Spleen (tissue), 11 donors: ENCODE results near the gene MCF2L. TPM values are rescaled to one million over a fixed set of nuclear protein-coding genes. Genes with fewer than 3 reads are reported as not detected.

ENCODE experiments used
- DNase-seq: peaks from one replicate; pipeline ENCODE4 v3.0.0-alpha.2; 2020
- H3K27ac ChIP-seq, 8 donors: fragments of 200-600 bp; sonication (generic) in 7 of 8; 1 replicate in 4 of 8; 2 replicates in 4 of 8; pipeline versions ENCODE4 v1.5.0 to v1.8.0; 2016 to 2021; ENCODE audit warnings: inconsistent platforms in 4 of 8, mild to moderate bottlenecking in 4 of 8, moderate library complexity in 1 of 8
- H3K27me3 ChIP-seq, 7 donors: fragments of 200-600 bp; sonication (generic) in 6 of 7; replicated peaks in 1 of 7; 1 replicate in 4 of 7; 2 replicates in 3 of 7; pipeline versions ENCODE4 v1.5.0 to v1.8.0; 2016 to 2021; ENCODE audit warnings: inconsistent platforms in 3 of 7, mild to moderate bottlenecking in 1 of 7
- H3K36me3 ChIP-seq, 6 donors: fragments of 200-600 bp; sonication (generic) in 5 of 6; 1 replicate in 4 of 6; 2 replicates in 2 of 6; pipeline versions ENCODE4 v1.5.0 to v1.8.0; 2016 to 2021; ENCODE audit warnings: inconsistent platforms in 2 of 6
- H3K4me1 ChIP-seq, 6 donors: fragments of 200-600 bp; sonication (generic) in 5 of 6; 1 replicate in 3 of 6; 2 replicates in 3 of 6; pipeline versions ENCODE4 v1.5.0 to v1.8.0; 2016 to 2021; ENCODE audit warnings: inconsistent platforms in 3 of 6
- H3K4me3 ChIP-seq, 8 donors: fragments of 200-600 bp; sonication (generic) in 7 of 8; 1 replicate in 4 of 8; 2 replicates in 4 of 8; pipeline versions ENCODE4 v1.5.0 to v1.8.0; 2016 to 2021; ENCODE audit warnings: inconsistent platforms in 4 of 8, mild to moderate bottlenecking in 4 of 8, moderate library complexity in 2 of 8
- H3K9me3 ChIP-seq, 8 donors: fragments of 200-600 bp; sonication (generic) in 7 of 8; 1 replicate in 4 of 8; 2 replicates in 4 of 8; pipeline versions ENCODE4 v1.5.0 to v1.8.0; 2016 to 2021; ENCODE audit warnings: inconsistent platforms in 4 of 8
- CTCF ChIP-seq, 11 experiments: fragments of 200-600 bp in 7 of 11; fragments of 450-650 bp in 4 of 11; sonication (generic) in 4 of 11; IDR thresholded peaks in 8 of 11; conservative IDR thresholded peaks in 3 of 11; 1 replicate in 7 of 11; 2 replicates in 4 of 11; pipeline versions ENCODE4 v1.4.0 to v1.8.0; 2016 to 2021; ENCODE audit warnings: antibody characterized with exemption in 11 of 11, inconsistent platforms in 4 of 11, mild to moderate bottlenecking in 1 of 11
- POLR2A ChIP-seq, 3 donors: fragments of 450-650 bp; IDR thresholded peaks; one replicate each; pipeline ENCODE4 v1.5.1; 2017; ENCODE audit warnings: antibody characterized with exemption in 3 of 3, mild to moderate bottlenecking in 1 of 3
- POLR2AphosphoS5 ChIP-seq, 3 donors: sonication (generic); formaldehyde crosslinking; IDR thresholded peaks; one replicate each; pipeline ENCODE4 v1.5.1; 2017; ENCODE audit warnings: antibody characterized with exemption in 3 of 3
- WGBS, 5 donors: extraction: QIAGEN DNeasy Blood & Tissue Kit in 3 of 5; methylation state at CpG; one replicate each; pipeline versions ENCODE4 v1.1.5 to v1.1.7; 2013 to 2018; 5-methylcytosine and 5-hydroxymethylcytosine counted together
- intact Hi-C: fragments of 100-400 bp; cut with DNase I; formaldehyde crosslinking; loops from one replicate; pipeline ENCODE4 v1.15.0; 2023; ENCODE audit warnings: low total_unique reads
- polyA plus RNA-seq, 3 donors: library from polyadenylated mRNA; stranded (reverse); fragments of 200-250 nt; gene quantifications; one replicate each; pipeline ENCODE4 v1.2.1, GENCODE V29; 2013
- total RNA-seq, 7 donors: library from RNA; depleted of rRNA in 3 of 7; stranded (reverse); fragments of >200 nt in 3 of 7; fragmentation: NEBNext Ultra II Directional in 4 of 7; extraction: Animal tissue kit (Norgen Biotek cat#: 25700) in 4 of 7; gene quantifications; one replicate each; pipeline versions ENCODE4 v1.1.0 to v1.2.1, GENCODE V29; 2016 to 2021
- donor health status: healthy with polysubstance abuse.
- donor health status: DM: no; HTN: no; CAD: no; lungs with moderate emphysema.
- donor health status: DM: no; HTN: no; CAD: no.
- donor health status: Bipolar disorder and iron deficiency.
- donor health status: healthy.
- donor health status: DM: no; HTN: no; CAD: no.
- donor health status: DM: yes; HTN: yes; CAD: no.

Gene MCF2L
- total and polyA plus RNA-seq, 10 donors = 4.3 to 21.4 (median 13.0) TPM

GRCh38 chr13:112977091-112977490 lies 8.1 kb downstream of the MCF2L start:
- TF ChIP-seq POLR2AphosphoS5 (IDR thresholded peaks at IDR 0.05) (no peak), POLR2A (IDR thresholded peaks at IDR 0.05) (no peak), CTCF (IDR thresholded peaks at IDR 0.05 in 8 of 11, conservative IDR thresholded peaks at IDR 0.05 in 3 of 11) (no peak)
- 69 to 86% (median 80%) methylated on average over 11 of the region's 11 CpGs for WGBS, 5 donors
- H3K27ac ChIP-seq = peak overlapping the region in 1 of 8 donors; percentile 57
- peaks cover 0 to 51% (median 24%) of the 10 kb centered on the region in 6 donors for H3K4me1 ChIP-seq
- DNase-seq = no peak
- peaks cover 0 to 31% (median 0%) of the 10 kb centered on the region in 7 donors for H3K27me3 ChIP-seq
- no peaks in the 10 kb centered on the region for H3K36me3 ChIP-seq
- no peaks in the 10 kb centered on the region for H3K9me3 ChIP-seq
- intact Hi-C loops = no loop called here
- no peak overlapping the region for H3K4me3 ChIP-seq

GRCh38 chr13:112977525-112977924 lies 8.5 kb downstream of the MCF2L start:
- Histone ChIP-seq H3K27ac (peak overlapping the region in 2 of 8 donors; percentile 48 to 57), H3K36me3 (no peaks in the 10 kb centered on the region), H3K4me1 (peaks cover 0 to 55% (median 28%) of the 10 kb centered on the region in 6 donors), H3K27me3 (peaks cover 0 to 31% (median 0%) of the 10 kb centered on the region in 7 donors), H3K4me3 (no peak overlapping the region), H3K9me3 (no peaks in the 10 kb centered on the region)
- intact Hi-C loops = no loop called here
- no peak for DNase-seq
- WGBS, 5 donors = 64 to 92% (median 76%) methylated on average over 10 of the region's 10 CpGs
- TF ChIP-seq CTCF (IDR thresholded peaks at IDR 0.05 in 8 of 11, conservative IDR thresholded peaks at IDR 0.05 in 3 of 11) (no peak), POLR2AphosphoS5 (IDR thresholded peaks at IDR 0.05) (peak in 2 of 3 donors; percentile 30 to 39)

- H3K4me1 ChIP-seq = peaks cover 0 to 68% (median 35%) of the 10 kb centered on the region in 6 donors
- WGBS, 5 donors = 41 to 57% (median 46%) methylated on average over 17 to 25 of the region's 25 CpGs
- TF ChIP-seq CTCF (IDR thresholded peaks at IDR 0.05 in 8 of 11, conservative IDR thresholded peaks at IDR 0.05 in 3 of 11) (no peak), POLR2AphosphoS5 (IDR thresholded peaks at IDR 0.05) (peak in 2 of 3 donors; percentile 28 to 37), POLR2A (IDR thresholded peaks at IDR 0.05) (no peak)
- peaks cover 0 to 31% (median 0%) of the 10 kb centered on the region in 7 donors for H3K27me3 ChIP-seq
- no peaks in the 10 kb centered on the region for H3K9me3 ChIP-seq
- no peaks in the 10 kb centered on the region for H3K36me3 ChIP-seq
- peak overlapping the region in 5 of 8 donors; percentile 21 to 57 (median 40) for H3K27ac ChIP-seq
- intact Hi-C loops = no loop called here
- peak overlapping the region in 1 of 8 donors; percentile 21 for H3K4me3 ChIP-seq
- no peak for DNase-seq
Observed at GRCh38 chr13:112978561-112979405, 9.8 kb downstream of the MCF2L start.

GRCh38 chr13:112979406-112979902 lies 10.4 kb downstream of the MCF2L start:
- H3K36me3 ChIP-seq = no peaks in the 10 kb centered on the region
- WGBS, 5 donors = 79 to 93% (median 89%) methylated on average over 13 to 24 of the region's 24 CpGs
- intact Hi-C loops = no loop called here
- peaks cover 0 to 31% (median 0%) of the 10 kb centered on the region in 7 donors for H3K27me3 ChIP-seq
- DNase-seq = no peak
- no peak for TF ChIP-seq CTCF (IDR thresholded peaks at IDR 0.05 in 8 of 11, conservative IDR thresholded peaks at IDR 0.05 in 3 of 11)
- no peak for TF ChIP-seq POLR2A (IDR thresholded peaks at IDR 0.05)
- no peak for TF ChIP-seq POLR2AphosphoS5 (IDR thresholded peaks at IDR 0.05)
- no peaks in the 10 kb centered on the region for H3K9me3 ChIP-seq
- peaks cover 0 to 71% (median 36%) of the 10 kb centered on the region in 6 donors for H3K4me1 ChIP-seq
- H3K27ac ChIP-seq = peak overlapping the region in 5 of 8 donors; percentile 21 to 57 (median 40)
- H3K4me3 ChIP-seq = peak overlapping the region in 1 of 8 donors; percentile 21
